Heart left ventricle (tissue), 13 donors: ENCODE results near the gene CASQ1.

Source experiments
- CTCF ChIP-seq, 12 donors: fragments of 200-600 bp; sonication (generic) in 4 of 12; IDR thresholded peaks; one replicate each; pipeline versions ENCODE4 v1.5.0 to v1.8.0; 2018 to 2022; ENCODE audit warnings: antibody characterized with exemption in 12 of 12, mild to moderate bottlenecking in 5 of 12
- POLR2A ChIP-seq, 2 donors: fragments of 450-650 bp; IDR thresholded peaks; one replicate each; pipeline ENCODE4 v1.6.1; 2017; ENCODE audit warnings: antibody characterized with exemption in 2 of 2, mild to moderate bottlenecking in 2 of 2, moderate library complexity in 2 of 2
- donor health status: ischemic (EF 13 %, LVEDD 7.1; RV severe dilation, severe dysfunction).
- donor health status: DM: no; HTN: yes; CAD: no.
- donor health status: DM: no; HTN: no; CAD: no.
- donor health status: ischemic (EF 25% LVEDD 6.9; RV normal size, moderate dysfunction).
- donor health status: ischemic (EF 25% LVEDD 5.7; RV mildly dilated, moderate dysfunction).
- donor health status: ischemic (EF 35%, LVEDD 5.7; RV mildly dilated, moderate dysfunction).
- donor health status: nonischemic (EF 11% LVEDD 7.7; RV severe dilation, severe dysfunction).
- donor health status: DM: yes; HTN: yes; CAD: no.
- donor health status: PGD.
- donor health status: ischemic (EF 29% LVEDD 5.4; RV normal size, mild dysfunction).
- donor health status: nonischemic (EF 23%, LVEDD 6.1; RV moderate dilation, normal function).

GRCh38 chr1:160206036-160206389, 15.6 kb downstream of the CASQ1 start:
- TF ChIP-seq CTCF (IDR thresholded peaks at IDR 0.05), result no peak
- no peak for TF ChIP-seq POLR2A (IDR thresholded peaks at IDR 0.05)
